Dermis blood vessel endothelial cell (primary cell): ENCODE results near the gene LRFN4. TPM values are rescaled to one million over a fixed set of nuclear protein-coding genes. Genes with fewer than 3 reads are reported as not detected.

ENCODE experiments used
- DNase-seq: peaks from one replicate; pipeline ENCODE4 v3.0.0; 2010
- total RNA-seq: library from RNA; depleted of rRNA; stranded (reverse); fragments of >200 nt; gene quantifications from 2 replicates; pipeline ENCODE4 v1.2.3, GENCODE V29; 2014

The LRFN4 gene
- total RNA-seq, 1 donor from 2014 or later = 30.8 TPM

DNA sequence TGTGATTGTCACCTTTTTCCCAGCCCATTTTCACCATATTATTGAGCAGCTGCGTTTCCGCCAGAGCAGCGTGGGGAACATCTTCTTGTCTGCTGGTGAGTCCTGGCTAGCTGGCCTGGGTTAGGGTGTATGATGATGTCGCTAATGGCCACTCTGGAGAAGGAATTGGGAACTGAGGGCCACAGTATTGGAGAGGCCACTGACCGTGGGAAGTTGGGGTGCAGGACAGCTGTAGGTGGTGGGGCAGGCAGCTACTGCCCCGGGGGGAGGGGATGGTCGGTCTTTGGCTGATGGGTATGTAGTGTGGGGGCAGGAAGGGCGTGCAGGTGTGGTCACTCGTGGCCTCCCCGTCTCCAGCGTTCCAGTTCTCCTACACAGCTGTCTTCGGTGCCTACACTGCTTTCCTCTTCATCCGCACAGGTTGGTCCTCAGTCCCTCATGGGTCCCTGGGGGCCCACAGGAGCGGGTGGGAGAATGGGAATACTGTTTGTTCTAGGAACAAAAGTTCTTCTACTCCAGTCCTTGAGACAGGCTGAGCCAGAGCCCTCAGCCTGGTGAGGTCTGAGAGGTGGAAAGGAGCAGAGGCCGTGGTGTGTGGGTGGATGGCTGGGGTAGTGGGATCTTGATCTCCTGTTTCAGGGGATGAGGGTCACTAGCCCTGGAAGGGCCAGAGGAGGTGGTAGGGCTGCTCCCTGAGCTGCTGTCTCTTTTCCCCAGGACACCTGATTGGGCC is 11.6 kb upstream of the LRFN4 start:
- DNase-seq = no peak

DNA sequence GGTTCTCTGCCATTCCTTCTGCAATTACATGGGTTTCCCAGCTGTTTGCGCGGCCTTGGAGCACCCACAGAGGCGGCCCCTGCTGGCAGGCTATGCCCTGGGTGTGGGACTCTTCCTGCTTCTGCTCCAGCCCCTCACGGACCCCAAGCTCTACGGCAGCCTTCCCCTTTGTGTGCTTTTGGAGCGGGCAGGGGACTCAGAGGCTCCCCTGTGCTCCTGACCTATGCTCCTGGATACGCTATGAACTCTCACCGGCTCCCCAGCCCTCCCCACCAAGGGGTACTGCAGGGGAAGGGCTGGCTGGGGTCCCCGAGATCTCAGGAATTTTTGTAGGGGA is 11.0 kb upstream of the LRFN4 start:
- DNase-seq = no peak

DNA sequence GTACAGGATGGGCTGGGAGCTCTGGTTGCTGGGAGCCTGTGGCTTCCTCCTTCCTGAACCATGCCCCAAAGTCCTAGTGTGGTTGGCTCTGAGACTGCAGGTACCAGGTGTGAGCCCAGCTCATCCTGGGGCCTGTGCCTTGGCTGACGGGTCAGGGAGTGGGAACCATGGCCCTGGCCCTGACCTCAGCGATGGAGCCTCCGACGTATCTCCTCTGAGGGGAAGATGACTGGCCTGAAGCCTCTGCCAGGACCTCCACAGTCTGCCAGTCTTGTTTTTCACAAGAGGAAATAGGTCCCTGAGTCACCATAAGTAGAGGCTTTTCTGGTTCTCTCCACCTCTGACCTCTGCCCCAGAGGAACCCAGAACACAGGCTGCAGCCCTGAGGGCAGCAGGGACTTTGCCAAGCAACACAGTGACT is 10.2 kb upstream of the LRFN4 start:
- peak; percentile 61 for DNase-seq

DNA sequence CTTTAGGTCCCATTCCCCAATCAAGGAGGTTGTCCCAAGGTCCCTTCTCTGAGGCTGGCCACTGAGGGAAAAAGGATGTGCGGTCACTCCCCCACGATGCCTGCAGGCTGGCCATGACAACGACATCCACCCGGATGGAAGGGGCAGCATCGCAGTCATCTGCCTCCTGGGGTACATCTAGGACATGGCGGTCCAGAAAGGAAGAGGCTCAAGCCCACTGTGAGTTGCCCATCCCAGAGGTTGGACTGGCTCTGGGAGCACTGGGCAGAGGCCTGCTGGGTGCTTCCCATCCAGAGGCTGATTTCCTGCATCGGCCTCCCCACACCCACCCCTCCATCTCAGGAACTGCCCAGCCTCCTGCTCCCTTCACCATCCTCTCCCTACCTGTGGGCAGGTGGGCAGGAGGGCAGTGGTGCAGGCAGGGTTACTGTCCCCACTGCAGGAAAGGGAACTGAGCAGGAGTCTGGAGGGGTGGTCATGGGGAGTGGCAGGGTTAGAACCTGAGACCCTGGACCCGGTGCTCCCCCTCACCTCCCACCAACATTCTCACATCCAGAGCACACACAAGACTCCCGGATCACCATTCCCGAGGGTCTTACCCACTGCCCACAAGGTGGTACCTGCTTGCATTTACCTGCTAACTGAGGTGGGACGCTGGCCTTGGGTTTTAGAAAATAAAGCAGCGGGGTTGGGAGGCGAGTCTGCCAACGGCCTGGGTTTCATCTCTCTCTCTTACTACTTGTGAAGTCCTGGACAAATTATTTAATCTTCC is 9.2 kb upstream of the LRFN4 start:
- DNase-seq = no peak

DNA sequence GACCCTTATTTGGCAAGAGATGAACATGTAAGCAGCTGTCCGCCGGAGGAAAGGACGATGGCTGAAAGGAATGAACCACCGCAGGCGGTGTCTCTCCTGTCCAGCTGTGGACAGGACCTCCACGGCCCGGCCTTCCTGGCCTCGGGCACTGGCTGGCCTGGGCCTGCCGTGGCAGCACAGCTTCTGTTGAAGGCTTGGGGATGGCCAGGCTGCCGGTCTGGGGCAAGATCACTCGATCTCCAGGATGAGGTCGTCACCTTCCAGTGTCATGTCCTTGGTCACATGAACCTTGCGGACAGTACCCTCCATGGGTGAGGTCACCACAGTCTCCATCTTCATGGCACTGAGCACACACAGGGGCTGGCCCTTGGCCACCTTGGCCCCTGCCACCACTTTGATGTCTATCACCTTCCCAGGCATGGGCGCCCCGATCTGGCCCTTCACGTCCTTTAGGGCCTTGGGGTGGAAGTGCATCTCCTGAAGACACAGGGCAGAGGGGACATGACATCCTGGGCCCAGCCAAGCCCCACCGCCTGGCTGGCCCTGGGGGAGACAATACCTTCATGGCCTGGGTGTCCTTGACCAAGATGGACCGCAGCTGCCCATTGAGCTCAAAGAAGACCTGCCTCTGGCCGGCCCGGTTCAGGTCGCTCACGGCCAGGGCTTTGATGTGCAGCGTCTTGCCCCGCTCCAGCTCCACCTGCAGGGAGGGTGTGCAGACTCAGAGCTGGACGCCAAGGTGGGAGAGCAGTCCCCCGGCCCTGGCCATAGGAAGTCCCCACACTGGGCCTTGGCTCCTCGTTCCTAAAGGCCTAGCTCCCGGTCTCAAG is 8.0 kb upstream of the LRFN4 start:
- DNase-seq = no peak

DNA sequence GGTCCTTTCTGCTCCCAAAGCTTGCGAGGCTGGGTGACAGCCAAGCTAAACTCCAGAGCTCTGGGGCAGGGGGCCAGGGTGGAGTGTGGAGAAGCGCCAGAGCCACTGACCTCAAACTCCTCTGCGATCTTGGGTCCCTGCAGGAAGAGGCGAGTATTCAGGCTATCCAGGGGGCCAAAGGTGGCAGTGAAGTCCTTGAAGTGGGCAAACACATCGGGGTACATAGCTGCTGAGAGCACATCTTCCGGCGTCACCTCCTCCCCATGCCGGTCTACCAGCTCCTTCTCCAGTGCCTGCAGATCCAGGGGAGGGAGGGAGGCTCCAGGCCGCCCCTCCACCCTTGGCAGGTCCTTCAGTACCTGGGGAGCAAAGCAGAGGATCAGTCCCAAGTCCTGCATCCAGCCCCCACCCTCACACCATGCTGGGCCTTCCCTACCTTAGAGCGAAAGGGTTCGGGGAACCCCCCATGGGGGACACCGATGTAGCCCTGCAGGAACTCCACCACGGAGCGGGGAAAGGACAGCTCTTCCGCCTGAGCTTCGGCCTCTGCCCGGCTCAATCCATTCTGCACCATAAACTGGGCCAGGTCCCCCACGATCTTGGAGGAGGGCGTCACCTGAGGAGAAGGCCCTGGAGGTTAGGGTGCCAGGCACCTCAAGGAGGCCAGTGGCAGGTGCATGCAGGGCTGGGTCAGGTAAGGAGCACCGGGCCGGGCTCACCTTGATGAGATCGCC is 7.2 kb upstream of the LRFN4 start:
- no peak for DNase-seq

DNA sequence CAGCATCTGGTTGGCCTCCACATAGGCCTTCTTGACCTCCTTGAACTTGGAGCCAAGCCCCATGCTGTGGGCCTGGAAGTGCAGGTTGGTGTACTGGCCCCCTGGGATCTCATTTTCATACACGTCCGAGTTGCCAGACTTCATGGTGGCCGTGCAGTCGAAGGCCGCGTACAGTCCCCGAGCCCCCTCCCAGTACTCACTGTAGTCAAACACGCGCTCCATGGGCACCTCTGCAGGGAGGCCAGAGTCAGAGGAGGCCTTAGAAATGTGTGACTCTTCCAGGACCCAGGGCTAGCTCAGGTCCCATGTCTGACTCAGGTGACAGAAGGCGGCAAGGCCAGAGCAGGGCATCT is 6.7 kb upstream of the LRFN4 start:
- no peak for DNase-seq

DNA sequence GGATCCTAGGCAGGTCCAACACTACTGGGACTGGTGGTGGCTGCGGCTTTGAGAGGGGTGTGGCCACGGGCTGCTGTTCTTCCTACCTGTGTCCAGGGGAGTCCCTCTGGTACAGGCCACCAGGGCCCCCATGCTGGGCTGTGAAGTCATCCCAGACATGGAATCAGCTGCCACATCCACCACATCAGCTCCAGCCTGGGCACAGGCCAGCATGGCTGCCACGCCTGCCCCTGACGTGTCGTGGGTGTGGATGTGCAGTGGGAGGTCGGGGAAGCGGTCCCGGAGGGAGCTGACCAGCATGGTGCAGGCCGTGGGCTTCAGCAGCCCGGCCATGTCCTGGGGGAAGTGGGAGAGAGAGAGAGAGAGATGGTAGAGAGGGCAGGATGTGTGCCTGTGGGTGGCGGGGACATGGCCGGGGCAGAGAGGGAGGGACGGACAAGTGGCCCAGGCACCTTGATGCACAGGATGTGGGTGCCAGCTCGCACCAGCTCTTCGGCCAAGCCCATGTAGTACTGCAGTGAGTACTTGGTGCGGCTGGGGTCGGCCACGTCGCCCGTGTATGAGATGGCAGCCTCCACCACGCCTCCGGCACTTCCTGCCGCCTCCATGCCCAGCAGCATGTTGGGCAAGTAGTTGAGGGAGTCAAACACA is 6.2 kb upstream of the LRFN4 start:
- no peak for DNase-seq

DNA sequence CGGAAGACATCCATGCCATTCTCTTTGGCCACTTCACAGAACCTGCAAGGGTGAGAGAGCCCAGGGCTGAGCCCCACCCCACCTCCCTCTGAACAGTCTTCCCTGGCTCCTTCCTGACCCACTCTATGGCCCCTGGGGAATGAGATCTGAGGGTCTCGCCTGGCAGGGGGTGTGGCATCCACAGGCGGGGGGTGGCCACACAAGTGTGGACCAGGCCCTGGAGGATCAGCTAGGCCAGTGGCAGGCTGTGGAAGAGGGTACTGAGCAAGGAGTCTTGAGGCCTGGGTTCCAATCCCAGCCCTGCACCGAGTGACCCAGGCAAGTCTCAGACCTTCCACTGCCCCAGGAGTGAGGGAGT is 5.6 kb upstream of the LRFN4 start:
- DNase-seq = no peak

DNA sequence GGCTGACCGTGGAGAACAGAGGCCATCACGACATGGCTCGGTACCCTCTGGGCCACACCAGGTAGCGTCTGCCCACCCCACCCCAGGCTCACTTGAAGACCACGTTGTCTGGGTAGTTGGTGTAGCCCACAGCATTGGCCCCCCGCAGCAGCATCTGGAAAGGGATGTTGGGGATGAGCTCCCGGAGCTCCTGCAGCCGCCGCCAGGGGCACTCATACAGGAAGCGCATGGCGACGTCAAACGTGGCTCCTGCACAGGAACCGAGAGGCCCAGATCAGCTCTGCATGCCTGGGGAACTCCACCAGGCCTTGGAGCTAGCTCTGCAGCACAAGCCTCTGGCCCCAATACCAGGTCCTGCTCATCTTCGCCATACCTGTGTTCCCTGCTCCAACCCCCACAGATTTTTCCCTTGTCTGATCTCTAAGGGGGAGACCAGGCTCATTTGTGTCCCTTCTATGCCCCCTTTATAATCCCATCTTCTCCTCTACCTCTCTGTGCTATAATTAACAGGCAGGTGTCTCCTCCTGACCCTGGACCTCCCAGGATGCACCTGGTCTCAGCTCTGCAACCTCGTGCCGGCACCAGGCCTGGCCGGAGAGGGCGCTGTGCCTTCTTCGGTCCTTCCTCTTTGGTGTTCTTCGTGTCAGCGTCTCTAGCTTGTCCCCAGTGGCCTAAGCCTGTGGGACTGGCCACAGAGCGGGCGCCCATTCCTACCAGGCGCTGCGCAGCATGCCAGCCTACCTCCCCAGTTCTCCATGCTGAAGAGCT is 5.0 kb upstream of the LRFN4 start:
- peak; percentile 63 for DNase-seq

DNA sequence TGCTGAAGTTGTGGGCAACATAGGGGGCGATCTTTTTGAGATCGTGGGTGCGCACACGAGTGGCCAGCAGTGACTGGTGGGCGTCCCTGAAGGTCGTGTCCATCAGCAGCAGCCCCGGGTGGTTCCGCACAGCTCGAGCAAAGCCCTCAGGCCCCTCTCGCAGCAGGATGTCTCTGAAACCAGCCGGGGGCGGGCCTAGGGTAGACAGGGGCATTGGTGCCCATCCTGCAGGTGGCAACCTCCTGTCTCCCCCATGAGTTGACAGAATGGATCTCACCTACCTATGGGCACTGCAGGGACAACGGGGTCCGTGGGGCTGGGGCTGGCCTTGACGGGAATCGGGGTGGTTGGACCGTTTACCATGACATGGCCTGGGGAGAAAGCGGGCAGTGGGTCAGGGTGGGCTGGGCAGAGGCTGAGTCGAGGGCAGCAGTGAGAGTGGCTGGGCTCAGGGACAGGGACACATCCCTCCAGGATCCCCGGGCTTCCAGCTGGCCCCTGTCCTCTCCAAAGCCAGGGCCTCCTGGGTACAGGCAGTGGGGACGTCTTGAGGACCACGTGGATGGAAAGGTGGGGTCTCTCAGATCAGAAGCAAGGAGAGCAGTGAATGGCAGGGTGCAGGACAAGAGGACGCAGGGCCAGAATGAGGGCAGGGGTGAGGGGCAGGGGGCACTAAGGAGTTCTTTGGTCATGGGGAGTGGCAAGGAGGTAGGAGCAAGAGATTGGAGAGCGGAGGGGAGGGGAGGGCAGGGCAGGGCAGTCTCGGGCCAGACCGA is 4.2 kb upstream of the LRFN4 start:
- DNase-seq = no peak

DNA sequence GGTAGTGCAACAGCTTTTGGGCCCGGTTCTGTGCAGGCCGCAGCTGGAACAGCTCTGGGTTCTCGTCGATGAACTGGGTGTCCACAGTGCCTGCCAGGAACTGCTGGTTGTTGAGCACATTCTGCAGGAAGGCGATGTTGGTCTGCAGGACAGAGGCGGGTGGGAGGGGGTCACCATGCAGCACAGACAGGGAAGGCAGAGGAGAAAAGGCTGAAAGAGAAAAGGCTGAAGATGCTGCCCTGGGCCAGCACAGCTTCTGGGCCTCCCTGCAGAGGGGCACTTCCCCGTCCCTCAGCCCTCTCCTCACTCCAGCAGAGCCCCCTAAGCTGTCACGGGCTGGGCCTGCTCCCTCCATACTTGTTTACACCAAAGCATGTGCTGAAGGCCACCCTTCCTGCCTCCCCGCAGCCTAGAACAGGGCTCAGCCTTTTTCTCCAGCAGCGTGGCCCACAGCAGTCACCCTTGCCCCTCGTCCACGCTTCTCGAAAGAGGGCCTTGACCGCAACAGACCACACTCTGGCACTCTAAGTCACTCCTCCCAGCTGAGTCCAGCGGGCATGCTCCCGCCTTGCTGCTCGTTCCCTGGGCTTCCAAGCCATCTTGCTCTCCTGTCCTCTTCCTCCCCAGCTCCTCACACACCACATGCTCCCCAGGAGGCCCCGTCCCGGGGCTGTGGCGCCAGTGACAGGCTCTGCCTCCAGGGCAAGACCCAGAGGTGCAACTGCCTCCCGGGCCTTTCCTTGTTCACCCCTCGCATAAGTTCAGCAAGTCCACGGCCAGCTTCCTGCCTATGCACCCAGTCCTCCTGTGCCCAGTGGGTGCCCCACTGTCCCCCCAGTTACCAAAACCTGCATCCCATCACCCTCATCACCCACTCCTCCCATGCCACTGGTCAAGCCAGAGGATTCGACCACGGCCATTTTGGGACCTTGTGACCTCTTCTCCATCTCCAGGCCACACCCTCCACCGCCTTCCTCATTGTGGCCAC is 3.3 kb upstream of the LRFN4 start:
- DNase-seq = no peak

DNA sequence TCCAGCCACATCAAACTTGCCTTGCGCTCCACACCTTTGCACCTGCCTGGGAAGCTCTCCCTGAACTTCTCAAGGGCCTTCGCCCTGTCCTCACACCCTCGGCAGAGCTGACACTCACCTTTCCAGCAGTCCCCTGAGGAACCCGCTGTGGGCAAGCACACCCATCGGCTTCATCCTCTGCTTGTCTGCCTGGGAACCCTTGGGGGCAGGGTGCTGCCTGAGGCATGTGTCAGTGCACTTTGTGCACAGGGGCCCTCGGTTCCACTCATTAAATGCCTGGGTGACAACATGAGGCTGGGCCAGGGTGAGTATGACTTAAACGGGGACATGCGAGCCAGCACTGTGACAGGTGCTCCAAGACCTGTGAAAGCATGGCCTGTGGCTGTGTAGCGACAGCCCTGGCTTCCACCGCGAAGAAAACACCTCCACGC is 2.6 kb upstream of the LRFN4 start:
- no peak for DNase-seq

DNA sequence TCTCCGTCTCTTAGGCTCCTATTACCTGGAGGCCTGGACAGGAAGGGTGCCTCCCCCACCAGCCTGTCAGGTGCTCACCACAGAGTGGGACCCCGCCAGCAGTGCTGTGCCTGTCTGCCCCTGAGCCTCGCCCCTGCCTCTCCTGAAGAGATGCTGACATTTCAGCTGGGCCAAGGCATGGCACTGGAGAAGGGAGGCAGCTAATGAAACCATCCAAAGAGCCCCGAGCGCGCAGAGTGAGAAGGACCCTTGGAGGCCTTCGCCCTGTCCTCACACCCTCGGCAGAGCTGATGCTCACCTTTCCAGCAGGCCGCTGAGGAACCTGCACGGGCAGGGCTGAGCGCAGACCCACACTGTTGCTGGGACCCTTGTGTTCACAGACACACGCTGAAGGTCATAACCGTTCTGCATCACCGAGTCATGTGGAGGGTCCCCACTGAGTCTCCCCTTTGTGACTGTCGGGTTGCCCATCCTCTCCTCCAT is 2.1 kb upstream of the LRFN4 start:
- DNase-seq = no peak

DNA sequence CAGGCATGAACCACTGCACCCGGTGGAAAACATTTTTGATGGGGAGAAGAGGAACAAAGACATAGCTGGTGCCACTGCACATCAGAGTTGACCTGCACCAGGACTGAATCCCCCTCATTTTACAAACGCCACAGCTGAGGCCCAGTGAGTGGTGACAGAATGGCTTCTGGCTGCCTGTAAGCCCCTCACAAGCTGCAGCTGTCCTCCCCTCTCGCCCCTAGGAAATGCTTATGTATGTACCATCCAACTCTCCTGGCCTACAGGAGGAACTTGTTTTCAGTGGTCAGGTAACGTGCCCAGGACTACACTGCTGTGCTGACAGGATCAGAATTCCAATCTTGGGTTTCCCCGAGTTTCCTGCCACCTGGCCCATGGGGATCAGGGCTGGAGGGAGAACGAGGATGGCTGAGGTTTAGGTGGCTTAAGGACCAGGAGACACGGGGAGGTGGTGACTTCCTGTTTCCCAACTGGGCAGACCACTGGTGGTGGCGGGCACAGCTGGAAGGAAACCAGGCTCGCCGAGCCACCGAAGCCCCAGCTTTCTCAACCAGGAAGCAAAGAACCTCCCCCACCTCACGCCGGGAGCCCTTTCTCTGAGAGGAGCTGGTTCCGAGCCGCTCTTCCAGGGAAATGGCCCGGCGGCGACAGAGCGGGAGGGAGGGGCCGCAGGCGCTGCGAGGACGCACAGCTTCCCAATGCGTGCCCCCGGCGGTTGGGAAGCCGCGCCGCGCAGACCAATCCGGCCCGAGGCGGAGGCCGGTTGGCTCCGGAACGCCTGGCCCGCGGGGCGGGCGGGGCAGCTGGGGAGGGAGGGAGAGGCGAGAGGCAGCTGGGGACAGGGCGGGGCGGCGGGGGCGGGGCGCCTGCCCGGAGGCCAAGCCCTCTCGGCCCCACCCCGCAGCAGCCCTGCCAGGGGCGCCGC is 1.0 kb upstream of the LRFN4 start:
- peak; percentile 88 for DNase-seq

DNA sequence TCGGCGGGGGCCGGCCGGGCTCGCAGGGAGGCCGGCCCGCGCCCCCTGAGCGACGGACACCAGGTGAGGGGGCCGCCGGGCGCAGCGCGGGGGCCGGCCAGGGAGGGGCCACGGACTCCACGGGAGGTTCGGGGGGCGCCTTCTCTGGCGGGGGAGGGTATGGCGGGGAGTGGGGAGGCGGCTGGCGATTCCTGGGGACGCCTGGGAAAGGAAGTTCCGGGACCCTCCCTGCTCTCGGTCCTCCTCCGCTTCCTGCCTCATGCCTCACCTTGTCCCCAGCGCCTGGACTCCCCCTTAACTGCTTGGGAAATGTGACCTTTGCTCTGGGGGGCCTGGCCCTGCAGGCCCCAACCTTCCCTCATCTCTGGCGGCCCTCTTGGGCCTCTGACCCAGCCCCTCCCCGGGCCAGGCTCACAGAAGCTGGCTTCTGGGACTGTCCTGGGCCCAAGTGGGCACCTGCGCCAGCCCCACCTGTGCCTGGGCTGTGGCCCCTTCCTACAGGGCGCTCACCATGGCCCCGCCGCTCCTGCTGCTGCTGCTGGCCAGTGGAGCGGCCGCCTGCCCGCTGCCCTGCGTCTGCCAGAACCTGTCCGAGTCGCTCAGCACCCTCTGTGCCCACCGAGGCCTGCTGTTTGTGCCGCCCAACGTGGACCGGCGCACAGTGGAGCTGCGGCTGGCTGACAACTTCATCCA is 516 bp downstream of the LRFN4 start:
- DNase-seq = no peak

DNA sequence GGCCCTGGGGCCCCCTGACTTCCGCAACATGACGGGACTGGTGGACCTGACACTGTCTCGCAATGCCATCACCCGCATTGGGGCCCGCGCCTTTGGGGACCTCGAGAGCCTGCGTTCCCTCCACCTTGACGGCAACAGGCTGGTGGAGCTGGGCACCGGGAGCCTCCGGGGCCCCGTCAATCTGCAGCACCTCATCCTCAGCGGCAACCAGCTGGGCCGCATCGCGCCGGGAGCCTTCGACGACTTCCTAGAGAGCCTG is 992 bp downstream of the LRFN4 start:
- no peak for DNase-seq
